Neural progenitor cell (in vitro differentiated cells): ENCODE measurements around the gene SLX4IP. TPM values are rescaled to one million over a fixed set of nuclear protein-coding genes. Genes with fewer than 3 reads are reported as not detected.

Experiments
- DNase-seq: peaks from one replicate; pipeline ENCODE4 v3.0.0-alpha.2; 2016; ENCODE audit warnings: low spot score
- H2AFZ ChIP-seq: fragments of 200-600 bp; sonication (generic); replicated peaks from 2 replicates; pipeline ENCODE4 v1.6.1; 2016; ENCODE audit warnings: antibody characterized with exemption
- H3F3A ChIP-seq: fragments of 200-600 bp; sonication (generic); 2 replicates; pipeline ENCODE4 v1.6.1; 2016; ENCODE audit warnings: antibody characterized with exemption, low read depth
- H3K27ac ChIP-seq: fragments of 200-600 bp; sonication (generic); 2 replicates; pipeline ENCODE4 v1.5.1; 2016; ENCODE audit warnings: mild to moderate bottlenecking
- H3K27me3 ChIP-seq: fragments of 200-600 bp; sonication (generic); 2 replicates; pipeline ENCODE4 v1.6.1; 2016; ENCODE audit warnings: mild to moderate bottlenecking, moderate library complexity
- H3K36me3 ChIP-seq: fragments of 200-600 bp; sonication (generic); 2 replicates; pipeline ENCODE4 v1.5.1; 2016
- H3K4me1 ChIP-seq: fragments of 200-600 bp; sonication (generic); 2 replicates; pipeline ENCODE4 v1.6.1; 2016; ENCODE audit warnings: mixed run types
- H3K4me2 ChIP-seq: fragments of 200-600 bp; sonication (generic); 2 replicates; pipeline ENCODE4 v1.6.1; 2016
- H3K4me3 ChIP-seq: fragments of 200-600 bp; sonication (generic); 2 replicates; pipeline ENCODE4 v1.5.1; 2016
- H3K79me2 ChIP-seq: fragments of 200-600 bp; sonication (generic); 2 replicates; pipeline ENCODE4 v1.6.1; 2016; ENCODE audit warnings: low read depth
- H3K9ac ChIP-seq: fragments of 200-600 bp; sonication (generic); 2 replicates; pipeline ENCODE4 v1.6.1; 2016
- H3K9me3 ChIP-seq: fragments of 200-600 bp; sonication (generic); 2 replicates; pipeline ENCODE4 v1.5.1; 2016; ENCODE audit warnings: low read depth
- H4K20me1 ChIP-seq: fragments of 200-600 bp; sonication (generic); 2 replicates; pipeline ENCODE4 v1.6.1; 2016; ENCODE audit warnings: low read depth
- H3K27ac Mint-ChIP-seq: 3 replicates; pipeline ENCODE4 v1.8.0; 2021; ENCODE audit warnings: mixed read lengths
- H3K27me3 Mint-ChIP-seq: 2 replicates; pipeline ENCODE4 v1.8.0; 2022; ENCODE audit warnings: low read depth, mild to moderate bottlenecking, inconsistent platforms, moderate library complexity, mixed read lengths; ENCODE audit not compliant: insufficient read depth
- H3K36me3 Mint-ChIP-seq: 3 replicates; pipeline ENCODE4 v1.8.0; 2021; ENCODE audit warnings: mixed read lengths
- H3K4me1 Mint-ChIP-seq: 3 replicates; pipeline ENCODE4 v1.8.0; 2021; ENCODE audit warnings: mixed read lengths
- H3K4me3 Mint-ChIP-seq: 3 replicates; pipeline ENCODE4 v1.8.0; 2021; ENCODE audit warnings: mild to moderate bottlenecking, moderate library complexity, mixed read lengths
- H3K9me3 Mint-ChIP-seq: 3 replicates; pipeline ENCODE4 v1.8.0; 2020; ENCODE audit warnings: mixed read lengths
- CTCF ChIP-seq: fragments of 200-600 bp; sonication (generic); IDR thresholded peaks from 2 replicates; pipeline ENCODE4 v1.5.1; 2017; ENCODE audit warnings: antibody characterized with exemption, mild to moderate bottlenecking
- EZH2 ChIP-seq: fragments of 200-600 bp; sonication (generic); IDR thresholded peaks from 2 replicates; pipeline ENCODE4 v1.6.1; 2017; ENCODE audit warnings: antibody characterized with exemption, mild to moderate bottlenecking, moderate library complexity
- EZH2phosphoT487 ChIP-seq: fragments of 200-600 bp; sonication (generic); IDR thresholded peaks from 2 replicates; pipeline ENCODE4 v1.6.1; 2017; ENCODE audit warnings: antibody characterized with exemption
- total RNA-seq: library from RNA; depleted of rRNA; stranded (reverse); fragments of >200 nt; gene quantifications from 2 replicates; pipeline ENCODE4 v1.2.3, GENCODE V29; 2015; ENCODE audit warnings: low replicate concordance

SLX4IP gene
- total RNA-seq, 1 donor from 2014 or later, result 9.5 TPM

GRCh38 chr20:10646886-10647420 lies 211.8 kb downstream of the SLX4IP start:
- Histone ChIP-seq H3K4me3 (no peak overlapping the region), H3K27me3 (no peaks in the 10 kb centered on the region), H4K20me1 (peaks cover 100% of the 10 kb centered on the region), H3K9me3 (no peaks in the 10 kb centered on the region), H3F3A (peaks cover 33% of the 10 kb centered on the region), H3K4me1 (peaks cover 28% of the 10 kb centered on the region), H3K9ac (no peak overlapping the region), H3K4me2 (no peak overlapping the region), H3K36me3 (peaks cover 6% of the 10 kb centered on the region), H3K27ac (no peak overlapping the region), H2AFZ (no peak overlapping the region), H3K79me2 (peaks cover 39% of the 10 kb centered on the region)
- TF ChIP-seq CTCF (no peak), EZH2phosphoT487 (no peak), EZH2 (no peak)
- Mint-ChIP-seq H3K36me3 (peaks cover 69% of the 10 kb centered on the region), H3K27ac (no peak overlapping the region), H3K4me1 (peaks cover 90% of the 10 kb centered on the region), H3K9me3 (no peaks in the 10 kb centered on the region), H3K4me3 (no peak overlapping the region), H3K27me3 (peaks cover 17% of the 10 kb centered on the region)
- DNase-seq, result no peak

- Histone ChIP-seq H3K27ac (no peak overlapping the region), H3K4me3 (no peak overlapping the region), H3K4me1 (peaks cover 33% of the 10 kb centered on the region), H3F3A (peaks cover 32% of the 10 kb centered on the region), H3K27me3 (no peaks in the 10 kb centered on the region), H3K36me3 (peaks cover 6% of the 10 kb centered on the region), H3K79me2 (peaks cover 44% of the 10 kb centered on the region), H2AFZ (no peak overlapping the region), H3K9ac (no peak overlapping the region), H3K9me3 (no peaks in the 10 kb centered on the region), H3K4me2 (no peak overlapping the region), H4K20me1 (peaks cover 100% of the 10 kb centered on the region)
- Mint-ChIP-seq H3K4me3 (no peak overlapping the region), H3K27ac (peak overlapping the region; percentile 78), H3K36me3 (peaks cover 68% of the 10 kb centered on the region), H3K27me3 (peaks cover 17% of the 10 kb centered on the region), H3K4me1 (peaks cover 91% of the 10 kb centered on the region), H3K9me3 (no peaks in the 10 kb centered on the region)
- TF ChIP-seq CTCF, result peak; percentile 51
- no peak for TF ChIP-seq EZH2phosphoT487
- DNase-seq, result peak; percentile 53
These were observed 212.4 kb downstream of the SLX4IP start for GRCh38 chr20:10647471-10647870.

GRCh38 chr20:10647909-10648308 lies 212.8 kb downstream of the SLX4IP start:
- no peak overlapping the region for H3K9ac ChIP-seq
- H4K20me1 ChIP-seq, result peaks cover 100% of the 10 kb centered on the region
- peaks cover 17% of the 10 kb centered on the region for H3K27me3 Mint-ChIP-seq
- H3K4me2 ChIP-seq, result no peak overlapping the region
- no peak for DNase-seq
- H3K27me3 ChIP-seq, result no peaks in the 10 kb centered on the region
- H3K27ac ChIP-seq, result no peak overlapping the region
- no peak overlapping the region for H2AFZ ChIP-seq
- no peak for TF ChIP-seq EZH2
- no peak for TF ChIP-seq EZH2phosphoT487
- TF ChIP-seq CTCF, result no peak
- H3K36me3 Mint-ChIP-seq, result peaks cover 68% of the 10 kb centered on the region
- no peak overlapping the region for H3K4me3 Mint-ChIP-seq
- peaks cover 32% of the 10 kb centered on the region for H3F3A ChIP-seq
- no peaks in the 10 kb centered on the region for H3K9me3 ChIP-seq
- peaks cover 91% of the 10 kb centered on the region for H3K4me1 Mint-ChIP-seq
- H3K9me3 Mint-ChIP-seq, result no peaks in the 10 kb centered on the region
- H3K27ac Mint-ChIP-seq, result peak overlapping the region; percentile 78
- H3K79me2 ChIP-seq, result peaks cover 49% of the 10 kb centered on the region
- peaks cover 37% of the 10 kb centered on the region for H3K4me1 ChIP-seq
- H3K4me3 ChIP-seq, result no peak overlapping the region
- peaks cover 4% of the 10 kb centered on the region for H3K36me3 ChIP-seq
